ENCODE data around the gene CNGA1.

GRCh38 chr4:47954245-47954644 is 62.2 kb downstream of the CNGA1 start:
- TF ChIP-seq CTCF (IDR thresholded peaks at IDR 0.05): no peak
- TF ChIP-seq POLR2A (IDR thresholded peaks at IDR 0.05): no peak
